Measurements from ENCODE around the gene TRIM14. TPM values are rescaled to one million over a fixed set of nuclear protein-coding genes. Genes with fewer than 3 reads are reported as not detected.
A peak's percentile ranks its signal among the peaks of the same experiment; 100 is the strongest.

TRIM14 gene
- total and polyA plus RNA-seq, 2 of the 13 experiments (the other 11 are each of a cell fraction or from before 2014, with no cell fraction given) = 9.2 to 13.0 TPM

- Histone ChIP-seq H3K27ac (ENCODE audit: extremely low read length, insufficient read depth, low read length) (no peak overlapping the region), H3K4me3 (replicated peaks in 1 of 3; ENCODE audit: insufficient read depth in 1 of 3, low read depth in 2 of 3, low read length in 3 of 3) (peak overlapping the region in 1 of 3 experiments; percentile 16; a peak in 1 of 6 replicates), H3K4me2 (ENCODE audit: low read depth, low read length) (peak overlapping the region; percentile 43), H3K36me3 (replicated peaks in 1 of 2; ENCODE audit: control insufficient read depth in 1 of 2, insufficient read depth in 2 of 2, low read length in 2 of 2) (no peaks in the 10 kb centered on the region), H4K20me1 (ENCODE audit: insufficient read depth, low read length) (no peaks in the 10 kb centered on the region), H2AFZ (ENCODE audit: low read length) (no peak overlapping the region), H3K4me1 (ENCODE audit: insufficient read depth, low read length) (peaks cover 28% of the 10 kb centered on the region), H3K9me3 (ENCODE audit: low read length) (no peaks in the 10 kb centered on the region), H3K9ac (ENCODE audit: insufficient read depth, low read depth, low read length) (no peak overlapping the region), H3K27me3 (ENCODE audit: control insufficient read depth in 1 of 2, insufficient read depth in 2 of 2, low read length in 2 of 2) (no peaks in the 10 kb centered on the region), H3K79me2 (ENCODE audit: insufficient read depth, low read length) (peaks cover 20% of the 10 kb centered on the region)
- BruUV-seq (replicated peaks) = no TSS peak
- ChIA-PET POLR2A (interaction anchor here (2.6 kb wide), 1 partner anchor 10 kb away, joined by 22 read pairs; the partner anchor contains the start of gene NANS), CTCF (ENCODE audit: low intra/inter-chr PET ratio, low total read pairs) (no interaction called here)
- intact Hi-C loops (cut with micrococcal nuclease; ENCODE audit: unreplicated experiment) (no loop called here), in situ Hi-C loops (cut with HindIII; ENCODE audit: extremely low pct_ligation_motif_present, low pct_unique_long_range_greater_than_20kb) (no loop called here)
- no peak for DNase-seq (ENCODE audit: low spot score)
- ATAC-seq = no peak
- 62% methylated on average over 5 of the region's 5 CpGs for WGBS (ENCODE audit: low lambda C conversion rate)
- FAIRE-seq = no peak
- TF ChIP-seq ZNF335 (CRISPR knock-in tag; IDR thresholded peaks at IDR 0.05) = no peak
- no peak for TF ChIP-seq DPF2 (CRISPR knock-in tag; IDR thresholded peaks at IDR 0.05; ENCODE audit: borderline replicate concordance, low read depth)
- no peak for TF ChIP-seq THRA (CRISPR knock-in tag; IDR thresholded peaks at IDR 0.05; ENCODE audit: borderline replicate concordance)
- TF ChIP-seq, protein P1, sequence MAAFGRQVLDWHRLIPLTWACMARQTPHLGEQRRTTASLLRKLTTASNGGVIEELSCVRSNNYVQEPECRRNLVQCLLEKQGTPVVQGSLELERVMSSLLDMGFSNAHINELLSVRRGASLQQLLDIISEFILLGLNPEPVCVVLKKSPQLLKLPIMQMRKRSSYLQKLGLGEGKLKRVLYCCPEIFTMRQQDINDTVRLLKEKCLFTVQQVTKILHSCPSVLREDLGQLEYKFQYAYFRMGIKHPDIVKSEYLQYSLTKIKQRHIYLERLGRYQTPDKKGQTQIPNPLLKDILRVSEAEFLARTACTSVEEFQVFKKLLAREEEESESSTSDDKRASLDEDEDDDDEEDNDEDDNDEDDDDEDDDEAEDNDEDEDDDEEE (CRISPR knock-in tag; IDR thresholded peaks at IDR 0.05) = no peak
- no peak for TF ChIP-seq ZNF615 (CRISPR knock-in tag; IDR thresholded peaks at IDR 0.05; ENCODE audit: borderline replicate concordance)
- no peak for TF ChIP-seq CHD2 (IDR thresholded peaks at IDR 0.05; ENCODE audit: low read depth, low read length)
- TF ChIP-seq, protein P2, sequence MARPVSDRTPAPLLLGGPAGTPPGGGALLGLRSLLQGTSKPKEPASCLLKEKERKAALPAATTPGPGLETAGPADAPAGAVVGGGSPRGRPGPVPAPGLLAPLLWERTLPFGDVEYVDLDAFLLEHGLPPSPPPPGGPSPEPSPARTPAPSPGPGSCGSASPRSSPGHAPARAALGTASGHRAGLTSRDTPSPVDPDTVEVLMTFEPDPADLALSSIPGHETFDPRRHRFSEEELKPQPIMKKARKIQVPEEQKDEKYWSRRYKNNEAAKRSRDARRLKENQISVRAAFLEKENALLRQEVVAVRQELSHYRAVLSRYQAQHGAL (CRISPR knock-in tag; IDR thresholded peaks at IDR 0.05; ENCODE audit: not compliant biosample characterization) = no peak
- no peak for TF ChIP-seq ZNF672 (CRISPR knock-in tag; IDR thresholded peaks at IDR 0.05)
- no peak for TF ChIP-seq ZNF547 (CRISPR knock-in tag; IDR thresholded peaks at IDR 0.05)
- TF ChIP-seq MAF1 (CRISPR knock-in tag; IDR thresholded peaks at IDR 0.05; ENCODE audit: borderline replicate concordance) = no peak
- TF ChIP-seq ZC3H4 (CRISPR knock-in tag; IDR thresholded peaks at IDR 0.05; ENCODE audit: borderline replicate concordance) = no peak
- no peak for TF ChIP-seq ERF (CRISPR knock-in tag; IDR thresholded peaks at IDR 0.05)
Observed at GRCh38 chr9:98047002-98047401, 72.0 kb downstream of the TRIM14 start.

All from HepG2 (cell line).